Gastrocnemius medialis (tissue), 4 donors: ENCODE data around the gene TNPO3.

Experiments
- CTCF ChIP-seq, 5 experiments: fragments of 450-650 bp in 3 of 5; fragments of 200-600 bp in 2 of 5; sonication (generic) in 2 of 5; IDR thresholded peaks in 4 of 5; conservative IDR thresholded peaks in 1 of 5; 1 replicate in 4 of 5; 2 replicates in 1 of 5; pipeline ENCODE4 v1.5.1; 2016 to 2019; ENCODE audit warnings: antibody characterized with exemption in 5 of 5, mild to moderate bottlenecking in 3 of 5, moderate library complexity in 3 of 5
- POLR2A ChIP-seq, 2 donors: fragments of 450-650 bp; IDR thresholded peaks; one replicate each; pipeline ENCODE4 v1.6.1; 2017; ENCODE audit warnings: antibody characterized with exemption in 2 of 2, mild to moderate bottlenecking in 2 of 2, moderate library complexity in 2 of 2

GRCh38 chr7:129045682-129046081 lies 9.2 kb downstream of the TNPO3 start:
- TF ChIP-seq POLR2A (IDR thresholded peaks at IDR 0.05) (no peak), CTCF (IDR thresholded peaks at IDR 0.05 in 4 of 5, conservative IDR thresholded peaks at IDR 0.05 in 1 of 5) (no peak)
